Osteocyte (in vitro differentiated cells): ENCODE results near the gene NUP98. TPM values are rescaled to one million over a fixed set of nuclear protein-coding genes. Genes with fewer than 3 reads are reported as not detected.

Experiments
- DNase-seq: peaks from one replicate; pipeline ENCODE4 v3.0.0; 2021; ENCODE audit warnings: mixed read lengths; ENCODE audit not compliant: unreplicated experiment; ENCODE audit errors: extremely low spot score
- H3K27ac Mint-ChIP-seq: one replicate; pipeline ENCODE4 v1.8.0; 2021; ENCODE audit warnings: mild to moderate bottlenecking, mixed read lengths; ENCODE audit not compliant: unreplicated experiment
- H3K27me3 Mint-ChIP-seq: one replicate; pipeline ENCODE4 v1.8.0; 2021; ENCODE audit warnings: mixed read lengths; ENCODE audit not compliant: unreplicated experiment
- H3K36me3 Mint-ChIP-seq: one replicate; pipeline ENCODE4 v1.8.0; 2021; ENCODE audit warnings: mixed read lengths; ENCODE audit not compliant: unreplicated experiment
- H3K4me1 Mint-ChIP-seq: one replicate; pipeline ENCODE4 v1.8.0; 2021; ENCODE audit warnings: mixed read lengths; ENCODE audit not compliant: unreplicated experiment
- H3K4me3 Mint-ChIP-seq: one replicate; pipeline ENCODE4 v1.8.0; 2021; ENCODE audit warnings: mild to moderate bottlenecking, moderate library complexity, mixed read lengths; ENCODE audit not compliant: unreplicated experiment
- H3K9me3 Mint-ChIP-seq: one replicate; pipeline ENCODE4 v1.8.0; 2021; ENCODE audit warnings: mixed read lengths; ENCODE audit not compliant: unreplicated experiment
- total RNA-seq: library from RNA; stranded (reverse); gene quantifications from 2 replicates; pipeline ENCODE4 v1.2.1, GENCODE V29; 2021
- TF ChIP-seq, protein P1 (sequence below): fragments of 200-600 bp; sonication (generic); IDR thresholded peaks from 2 replicates; pipeline ENCODE4 v1.5.0; 2021; ENCODE audit warnings: antibody characterized with exemption, mild to moderate bottlenecking, moderate library complexity

Gene NUP98
- total RNA-seq, 1 donor from 2014 or later: 68.9 TPM

DNA sequence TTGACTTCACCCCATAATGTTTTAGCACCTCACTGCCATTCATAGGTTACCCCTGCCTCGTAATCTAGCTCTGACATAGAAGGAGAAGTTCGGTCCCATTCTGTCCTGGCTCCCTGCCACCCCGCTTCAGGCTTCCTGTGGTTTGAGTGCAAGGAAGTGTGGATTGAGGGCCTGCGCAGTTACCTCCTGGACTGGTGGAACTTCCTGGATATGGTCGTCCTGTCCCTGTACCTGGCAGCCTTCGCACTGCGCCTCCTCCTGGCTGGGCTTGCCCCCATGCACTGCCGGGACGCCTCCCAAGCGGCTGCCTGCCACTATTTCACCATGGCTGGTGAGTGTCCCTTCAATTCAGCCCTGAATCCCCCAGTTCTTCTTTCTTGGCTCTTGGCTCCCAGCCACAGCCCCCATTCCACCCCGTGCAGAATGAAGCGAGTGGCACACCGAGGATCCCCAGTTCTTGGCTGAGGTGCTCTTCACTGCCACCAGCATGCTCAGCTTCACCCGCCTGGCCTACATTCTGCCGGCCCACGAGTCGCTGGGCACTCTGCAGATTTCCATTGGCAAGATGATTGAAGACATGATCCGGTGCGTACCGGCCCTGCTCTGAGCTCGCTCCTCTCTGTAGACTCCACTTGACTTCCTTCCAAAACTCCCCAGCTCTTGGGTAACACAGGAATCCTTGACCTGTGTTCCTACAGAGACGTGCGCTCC is 170.9 kb downstream of the NUP98 start:
- Mint-ChIP-seq H3K4me1 (peaks cover 2% of the 10 kb centered on the region), H3K36me3 (no peaks in the 10 kb centered on the region), H3K27ac (no peak overlapping the region), H3K27me3 (peaks cover 2% of the 10 kb centered on the region), H3K9me3 (no peaks in the 10 kb centered on the region), H3K4me3 (no peak overlapping the region)
- TF ChIP-seq, protein P1, sequence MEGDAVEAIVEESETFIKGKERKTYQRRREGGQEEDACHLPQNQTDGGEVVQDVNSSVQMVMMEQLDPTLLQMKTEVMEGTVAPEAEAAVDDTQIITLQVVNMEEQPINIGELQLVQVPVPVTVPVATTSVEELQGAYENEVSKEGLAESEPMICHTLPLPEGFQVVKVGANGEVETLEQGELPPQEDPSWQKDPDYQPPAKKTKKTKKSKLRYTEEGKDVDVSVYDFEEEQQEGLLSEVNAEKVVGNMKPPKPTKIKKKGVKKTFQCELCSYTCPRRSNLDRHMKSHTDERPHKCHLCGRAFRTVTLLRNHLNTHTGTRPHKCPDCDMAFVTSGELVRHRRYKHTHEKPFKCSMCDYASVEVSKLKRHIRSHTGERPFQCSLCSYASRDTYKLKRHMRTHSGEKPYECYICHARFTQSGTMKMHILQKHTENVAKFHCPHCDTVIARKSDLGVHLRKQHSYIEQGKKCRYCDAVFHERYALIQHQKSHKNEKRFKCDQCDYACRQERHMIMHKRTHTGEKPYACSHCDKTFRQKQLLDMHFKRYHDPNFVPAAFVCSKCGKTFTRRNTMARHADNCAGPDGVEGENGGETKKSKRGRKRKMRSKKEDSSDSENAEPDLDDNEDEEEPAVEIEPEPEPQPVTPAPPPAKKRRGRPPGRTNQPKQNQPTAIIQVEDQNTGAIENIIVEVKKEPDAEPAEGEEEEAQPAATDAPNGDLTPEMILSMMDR: no peak
- DNase-seq: no peak

Other genes starting within 250 kb of the NUP98 start
- 0.38 and 0.57 TPM in 2 replicates for gene ART5, start 155.6 kb downstream of the NUP98 start, total RNA-seq
- gene ART1, start 152.4 kb downstream of the NUP98 start, total RNA-seq: not detected in 2 replicates
- 0.94 and 1.1 TPM in 2 replicates for gene CHRNA10, start 126.2 kb downstream of the NUP98 start, total RNA-seq
- gene PGAP2, start 11.0 kb upstream of the NUP98 start, total RNA-seq: 20.3 and 22.7 TPM in 2 replicates
- 44.6 and 46.8 TPM in 2 replicates for gene RHOG, start 43.4 kb upstream of the NUP98 start, total RNA-seq
- 45.2 and 46.9 TPM in 2 replicates for gene STIM1, start 58.1 kb upstream of the NUP98 start, total RNA-seq